OCI-LY3 (cell line): ENCODE results near the gene TEX19.

Source experiments
- EZH2phosphoT487 ChIP-seq: fragments of 200-600 bp; shearing (Covaris generic); IDR thresholded peaks from 2 replicates; pipeline ENCODE4 v1.6.1; 2018; ENCODE audit warnings: antibody characterized with exemption, mixed run types, low read depth
- TF ChIP-seq, protein P1 (sequence below): fragments of 200-600, 300-600 bp; sonication (generic); IDR thresholded peaks from 2 replicates; pipeline ENCODE4 v1.5.1; 2014; ENCODE audit warnings: antibody characterized with exemption, low read length, low read depth

DNA sequence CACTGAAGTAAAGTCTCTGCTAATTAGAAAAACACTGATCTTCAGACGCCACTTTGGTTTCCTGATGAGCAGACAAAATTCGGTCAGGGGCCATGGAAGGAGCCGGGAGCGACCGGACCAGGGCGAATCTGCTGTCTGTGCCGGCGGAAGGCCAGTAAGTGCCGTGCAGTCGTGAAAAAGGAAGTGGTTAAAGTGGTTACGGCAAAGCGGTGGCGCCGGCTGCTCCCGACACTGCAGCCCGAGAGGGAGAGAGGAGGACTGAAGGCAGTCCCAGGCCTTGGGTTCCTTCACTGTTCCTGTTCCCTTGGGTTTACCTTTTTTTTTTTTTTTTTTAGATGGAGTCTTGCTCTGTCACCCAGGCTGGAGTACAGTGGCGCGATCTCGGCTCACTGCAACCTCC, 41.8 kb downstream of the TEX19 start:
- TF ChIP-seq, protein P1, sequence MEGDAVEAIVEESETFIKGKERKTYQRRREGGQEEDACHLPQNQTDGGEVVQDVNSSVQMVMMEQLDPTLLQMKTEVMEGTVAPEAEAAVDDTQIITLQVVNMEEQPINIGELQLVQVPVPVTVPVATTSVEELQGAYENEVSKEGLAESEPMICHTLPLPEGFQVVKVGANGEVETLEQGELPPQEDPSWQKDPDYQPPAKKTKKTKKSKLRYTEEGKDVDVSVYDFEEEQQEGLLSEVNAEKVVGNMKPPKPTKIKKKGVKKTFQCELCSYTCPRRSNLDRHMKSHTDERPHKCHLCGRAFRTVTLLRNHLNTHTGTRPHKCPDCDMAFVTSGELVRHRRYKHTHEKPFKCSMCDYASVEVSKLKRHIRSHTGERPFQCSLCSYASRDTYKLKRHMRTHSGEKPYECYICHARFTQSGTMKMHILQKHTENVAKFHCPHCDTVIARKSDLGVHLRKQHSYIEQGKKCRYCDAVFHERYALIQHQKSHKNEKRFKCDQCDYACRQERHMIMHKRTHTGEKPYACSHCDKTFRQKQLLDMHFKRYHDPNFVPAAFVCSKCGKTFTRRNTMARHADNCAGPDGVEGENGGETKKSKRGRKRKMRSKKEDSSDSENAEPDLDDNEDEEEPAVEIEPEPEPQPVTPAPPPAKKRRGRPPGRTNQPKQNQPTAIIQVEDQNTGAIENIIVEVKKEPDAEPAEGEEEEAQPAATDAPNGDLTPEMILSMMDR, result no peak
- no peak for TF ChIP-seq EZH2phosphoT487
